Gastrocnemius medialis (tissue), 4 donors: ENCODE measurements around the gene STRN3. TPM values are rescaled to one million over a fixed set of nuclear protein-coding genes. Genes with fewer than 3 reads are reported as not detected.
A peak's percentile ranks its signal among the peaks of the same experiment; 100 is the strongest.
"Not testable (repeated sequence)": the region's sequence is repeated elsewhere in the genome, so short reads cannot be mapped to it uniquely, and the experiment has no call there.

Experiments
- ATAC-seq, 2 donors: fragments of 150-250 bp; one replicate each; pipeline ENCODE4 v1.9.1; 2016
- DNase-seq, 2 donors: peaks; one replicate each; pipeline ENCODE4 v3.0.0-alpha.2; 2019
- H3K27ac ChIP-seq, 4 donors: fragments of 200-600 bp; sonication (generic); 1 replicate in 1 of 4; 2 replicates in 3 of 4; pipeline ENCODE4 v1.5.1; 2016 to 2018; ENCODE audit warnings: mild to moderate bottlenecking in 2 of 4, moderate library complexity in 1 of 4
- H3K27me3 ChIP-seq, 3 donors: fragments of 200-600 bp; sonication (generic) in 2 of 3; 1 replicate in 1 of 3; 2 replicates in 2 of 3; pipeline versions ENCODE4 v1.5.1 to v1.6.0; 2016 to 2019; ENCODE audit warnings: mild to moderate bottlenecking in 1 of 3, moderate library complexity in 1 of 3
- H3K36me3 ChIP-seq, 2 donors: fragments of 200-600 bp; sonication (generic) in 1 of 2; one replicate each; pipeline ENCODE4 v1.5.1; 2017 to 2018
- H3K4me1 ChIP-seq, 2 donors: fragments of 200-600 bp; sonication (generic) in 1 of 2; one replicate each; pipeline ENCODE4 v1.5.1; 2016 to 2017; ENCODE audit warnings: mild to moderate bottlenecking in 2 of 2
- H3K4me3 ChIP-seq, 4 donors: fragments of 200-600 bp; sonication (generic) in 3 of 4; 1 replicate in 1 of 4; 2 replicates in 3 of 4; pipeline ENCODE4 v1.5.1; 2016 to 2019; ENCODE audit warnings: mild to moderate bottlenecking in 2 of 4
- H3K9me3 ChIP-seq, 3 donors: fragments of 200-600 bp; sonication (generic) in 2 of 3; 1 replicate in 1 of 3; 2 replicates in 2 of 3; pipeline ENCODE4 v1.5.1; 2016 to 2019
- CTCF ChIP-seq, 5 experiments: fragments of 450-650 bp in 3 of 5; fragments of 200-600 bp in 2 of 5; sonication (generic) in 2 of 5; IDR thresholded peaks in 4 of 5; conservative IDR thresholded peaks in 1 of 5; 1 replicate in 4 of 5; 2 replicates in 1 of 5; pipeline ENCODE4 v1.5.1; 2016 to 2019; ENCODE audit warnings: antibody characterized with exemption in 5 of 5, mild to moderate bottlenecking in 3 of 5, moderate library complexity in 3 of 5
- POLR2A ChIP-seq, 2 donors: fragments of 450-650 bp; IDR thresholded peaks; one replicate each; pipeline ENCODE4 v1.6.1; 2017; ENCODE audit warnings: antibody characterized with exemption in 2 of 2, mild to moderate bottlenecking in 2 of 2, moderate library complexity in 2 of 2
- in situ Hi-C, 4 donors: fragments of 200-750 bp; cut with MboI; loops; one replicate each; pipeline versions ENCODE4 v1.15.0 to v1.8.0; 2017; ENCODE audit warnings: low sequenced_read_pairs in 4 of 4
- intact Hi-C: fragments of 100-400 bp; cut with DNase I; formaldehyde crosslinking; loops from one replicate; pipeline ENCODE4 v1.15.1; 2023; ENCODE audit warnings: low total_unique reads
- total RNA-seq, 4 donors: library from RNA; depleted of rRNA; stranded (reverse); fragments of >200 nt; gene quantifications; one replicate each; pipeline versions ENCODE4 v1.1.0 to v1.2.3, GENCODE V29; 2016

The STRN3 gene
- total RNA-seq, 4 donors from 2014 or later: 57.7 to 98.7 (median 77.9) TPM

DNA sequence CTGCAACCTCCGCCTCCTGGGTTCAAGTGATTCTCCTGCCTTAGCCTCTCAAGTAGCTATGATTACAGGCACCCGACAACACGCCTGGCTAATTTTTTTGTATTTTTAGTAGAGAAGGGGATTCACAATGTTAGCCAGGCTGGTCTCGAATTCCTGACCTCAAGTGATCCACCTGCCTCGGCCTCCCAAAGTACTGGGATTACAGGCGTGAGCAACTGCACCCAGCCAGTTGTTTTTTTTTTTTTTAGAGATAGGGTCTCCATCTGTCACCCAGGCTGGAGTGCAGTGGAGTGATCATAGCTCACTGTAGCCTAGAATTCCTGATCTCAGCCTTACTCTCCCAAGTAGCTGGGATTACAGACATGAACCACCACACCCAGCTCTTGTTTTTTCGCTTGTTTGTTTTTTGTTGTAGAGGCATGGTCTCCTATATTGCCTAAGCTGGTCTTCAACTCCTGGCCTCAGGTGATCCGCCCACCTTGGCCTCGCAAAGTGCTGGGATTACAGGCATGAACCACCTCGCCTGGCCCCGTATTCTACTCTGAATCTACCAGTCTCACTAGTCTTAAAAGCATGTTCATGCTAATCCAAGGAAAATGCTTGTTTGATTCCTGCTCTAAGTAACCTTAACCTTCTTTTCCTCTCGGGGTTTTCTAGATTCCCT is 31.7 kb upstream of the STRN3 start:
- intact Hi-C loops: no loop called here
- no peak for ATAC-seq

GRCh38 chr14:31057035-31057434 is 30.9 kb upstream of the STRN3 start:
- Histone ChIP-seq H3K9me3 (no peaks in the 10 kb centered on the region), H3K36me3 (no peaks in the 10 kb centered on the region), H3K27ac (peak overlapping the region in 1 of 4 donors; percentile 9), H3K4me1 (peaks cover 22 to 30% of the 10 kb centered on the region in 2 donors), H3K4me3 (no peak overlapping the region), H3K27me3 (no peaks in the 10 kb centered on the region)
- no peak for ATAC-seq
- intact Hi-C loops (no loop called here), in situ Hi-C loops (no loop called here)
- TF ChIP-seq POLR2A (IDR thresholded peaks at IDR 0.05): no peak
- no peak for TF ChIP-seq CTCF (IDR thresholded peaks at IDR 0.05 in 4 of 5, conservative IDR thresholded peaks at IDR 0.05 in 1 of 5)
- DNase-seq: no peak

More for the DNA sequence above, 31.7 kb upstream of the STRN3 start:
- no peaks in the 10 kb centered on the region for H3K27me3 ChIP-seq
- no peak for DNase-seq
- TF ChIP-seq POLR2A (IDR thresholded peaks at IDR 0.05): no peak
- no peak for TF ChIP-seq CTCF (IDR thresholded peaks at IDR 0.05 in 4 of 5, conservative IDR thresholded peaks at IDR 0.05 in 1 of 5)
- H3K4me3 ChIP-seq: no peak overlapping the region
- in situ Hi-C loops: no loop called here
- peak overlapping the region in 1 of 4 donors; percentile 9 for H3K27ac ChIP-seq
- H3K36me3 ChIP-seq: no peaks in the 10 kb centered on the region
- H3K9me3 ChIP-seq: no peaks in the 10 kb centered on the region
- H3K4me1 ChIP-seq: peaks cover 22 to 30% of the 10 kb centered on the region in 2 donors

GRCh38 chr14:31052905-31053586 is 26.9 kb upstream of the STRN3 start:
- in situ Hi-C loops, H3K4me3 ChIP-seq, H3K9me3 ChIP-seq, H3K27me3 ChIP-seq, intact Hi-C loops, H3K36me3 ChIP-seq: not testable (repeated sequence)
- peak; percentile 32 to 80 for DNase-seq
- Histone ChIP-seq H3K27ac (peak overlapping the region in 3 of 4 donors; percentile 6 to 66 (median 29)), H3K4me1 (peaks cover 9 to 10% of the 10 kb centered on the region in 2 donors)
- peak; percentile 45 to 82 for ATAC-seq

- DNase-seq (no peak), ATAC-seq (no peak)
- peaks cover 4 to 10% of the 10 kb centered on the region in 2 donors for H3K4me1 ChIP-seq
- intact Hi-C loops (no loop called here), in situ Hi-C loops (no loop called here)
- no peaks in the 10 kb centered on the region for H3K27me3 ChIP-seq
- H3K4me3 ChIP-seq: no peak overlapping the region
- no peak overlapping the region for H3K27ac ChIP-seq
- no peaks in the 10 kb centered on the region for H3K36me3 ChIP-seq
- no peaks in the 10 kb centered on the region for H3K9me3 ChIP-seq
- no peak for TF ChIP-seq CTCF (IDR thresholded peaks at IDR 0.05 in 4 of 5, conservative IDR thresholded peaks at IDR 0.05 in 1 of 5)
- no peak for TF ChIP-seq POLR2A (IDR thresholded peaks at IDR 0.05)
Observed at GRCh38 chr14:31051511-31051910, 25.3 kb upstream of the STRN3 start.

DNA sequence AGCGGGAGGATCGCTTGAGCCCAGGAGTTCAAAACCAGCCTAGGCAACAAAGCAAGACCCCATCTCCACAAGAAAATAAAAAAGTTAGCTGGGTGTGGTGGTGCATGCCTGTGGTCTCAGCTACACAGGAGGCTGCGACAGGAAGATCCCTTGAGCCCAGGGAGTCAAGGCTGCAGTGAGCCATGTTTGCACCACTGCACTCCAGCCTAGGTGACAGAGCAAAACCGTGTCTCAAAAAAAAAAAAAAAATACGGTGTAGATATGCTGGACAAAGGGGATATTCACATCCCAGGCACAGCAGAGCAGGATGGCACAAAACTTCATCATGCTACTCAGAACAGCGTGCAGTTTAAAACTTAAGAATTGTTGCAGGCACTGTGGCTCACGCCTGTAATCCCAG is 24.8 kb upstream of the STRN3 start:
- TF ChIP-seq POLR2A (IDR thresholded peaks at IDR 0.05): no peak
- TF ChIP-seq CTCF (IDR thresholded peaks at IDR 0.05 in 4 of 5, conservative IDR thresholded peaks at IDR 0.05 in 1 of 5): no peak

More for the DNA sequence above, 24.8 kb upstream of the STRN3 start:
- Histone ChIP-seq H3K4me3 (no peak overlapping the region), H3K27ac (no peak overlapping the region), H3K9me3 (no peaks in the 10 kb centered on the region), H3K27me3 (no peaks in the 10 kb centered on the region), H3K36me3 (no peaks in the 10 kb centered on the region), H3K4me1 (peaks cover 4 to 10% of the 10 kb centered on the region in 2 donors)
- DNase-seq: no peak
- in situ Hi-C loops (no loop called here), intact Hi-C loops (no loop called here)
- ATAC-seq: no peak
